ENCODE measurements around the gene NSD1. TPM values are rescaled to one million over a fixed set of nuclear protein-coding genes. Genes with fewer than 3 reads are reported as not detected.

Gene NSD1
- total RNA-seq, 1 experiment from 2014 or later: 48.9 TPM

GRCh38 chr5:177185993-177186392 is 52.4 kb downstream of the NSD1 start:
- ChIA-PET POLR2A (ENCODE audit: unreplicated experiment) (no interaction called here), CTCF (no interaction called here)

GRCh38 chr5:177186645-177187044 is 53.1 kb downstream of the NSD1 start:
- POLR2A ChIA-PET (ENCODE audit: unreplicated experiment): no interaction called here
- Histone ChIP-seq H2AFZ (ENCODE audit: low read length) (no peak overlapping the region), H3K36me3 (ENCODE audit: low read depth, low read length) (peaks cover 4% of the 10 kb centered on the region; the same call in 1 of the 2 replicates), H3K27ac (ENCODE audit: low read length) (no peak overlapping the region), H3F3A (ENCODE audit: low read length, unreplicated experiment) (no peaks in the 10 kb centered on the region), H3K4me2 (ENCODE audit: low read length) (no peak overlapping the region), H3K9me2 (replicated peaks; ENCODE audit: low read length) (no peaks in the 10 kb centered on the region), H4K20me1 (ENCODE audit: low read length) (no peaks in the 10 kb centered on the region; the same call in 1 of the 2 replicates), H3K79me2 (ENCODE audit: low read length) (peaks cover 79% of the 10 kb centered on the region), H3K4me3 (ENCODE audit: low read length) (no peak overlapping the region), H3K9ac (ENCODE audit: low read length) (no peak overlapping the region), H3K27me3 (ENCODE audit: low read length) (no peaks in the 10 kb centered on the region), H3K9me3 (ENCODE audit: low read length) (no peaks in the 10 kb centered on the region), H3K4me1 (ENCODE audit: insufficient read depth, low read length) (no peaks in the 10 kb centered on the region)
- TF ChIP-seq CTCF (conservative IDR thresholded peaks at IDR 0.05; ENCODE audit: low read depth, low read length) (no peak), EZH2 (IDR thresholded peaks at IDR 0.05; ENCODE audit: low read length, unreplicated experiment) (no peak), EZH2phosphoT487 (IDR thresholded peaks at IDR 0.05; ENCODE audit: borderline replicate concordance, low read length) (no peak)
- DNase-seq (no peak), ATAC-seq (no peak)
- intact Hi-C loops (cut with micrococcal nuclease): no loop called here
- BruUV-seq (replicated peaks): no TSS peak
- CTCF ChIA-PET: no interaction called here

More at GRCh38 chr5:177185993-177186392, 52.4 kb downstream of the NSD1 start:
- DNase-seq (no peak), ATAC-seq (no peak)
- no peaks in the 10 kb centered on the region for H3K4me1 ChIP-seq (ENCODE audit: insufficient read depth, low read length)
- no peaks in the 10 kb centered on the region for H3F3A ChIP-seq (ENCODE audit: low read length, unreplicated experiment)
- no peak overlapping the region for H3K9ac ChIP-seq (ENCODE audit: low read length)
- TF ChIP-seq EZH2phosphoT487 (IDR thresholded peaks at IDR 0.05; ENCODE audit: borderline replicate concordance, low read length): no peak
- TF ChIP-seq CTCF (conservative IDR thresholded peaks at IDR 0.05; ENCODE audit: low read depth, low read length): no peak
- TF ChIP-seq EZH2 (IDR thresholded peaks at IDR 0.05; ENCODE audit: low read length, unreplicated experiment): no peak
- peaks cover 4% of the 10 kb centered on the region; the same call in 1 of the 2 replicates for H3K36me3 ChIP-seq (ENCODE audit: low read depth, low read length)
- H2AFZ ChIP-seq (ENCODE audit: low read length): no peak overlapping the region
- no peak overlapping the region for H3K4me2 ChIP-seq (ENCODE audit: low read length)
- H3K9me3 ChIP-seq (ENCODE audit: low read length): no peaks in the 10 kb centered on the region
- intact Hi-C loops (cut with micrococcal nuclease): no loop called here
- H3K79me2 ChIP-seq (ENCODE audit: low read length): peaks cover 82% of the 10 kb centered on the region
- no TSS peak for BruUV-seq (replicated peaks)
- H3K27me3 ChIP-seq (ENCODE audit: low read length): no peaks in the 10 kb centered on the region
- no peak overlapping the region for H3K27ac ChIP-seq (ENCODE audit: low read length)
- H4K20me1 ChIP-seq (ENCODE audit: low read length): no peaks in the 10 kb centered on the region; the same call in 1 of the 2 replicates
- H3K4me3 ChIP-seq (ENCODE audit: low read length): no peak overlapping the region
- no peaks in the 10 kb centered on the region for H3K9me2 ChIP-seq (replicated peaks; ENCODE audit: low read length)

- Histone ChIP-seq H3K4me1 (ENCODE audit: insufficient read depth, low read length) (peaks cover 4% of the 10 kb centered on the region), H3K27me3 (ENCODE audit: low read length) (no peaks in the 10 kb centered on the region), H3K9ac (ENCODE audit: low read length) (no peak overlapping the region), H3K27ac (ENCODE audit: low read length) (no peak overlapping the region), H3K36me3 (ENCODE audit: low read depth, low read length) (peaks cover 8% of the 10 kb centered on the region; the same call in 1 of the 2 replicates), H3F3A (ENCODE audit: low read length, unreplicated experiment) (no peaks in the 10 kb centered on the region), H3K79me2 (ENCODE audit: low read length) (peaks cover 63% of the 10 kb centered on the region), H2AFZ (ENCODE audit: low read length) (no peak overlapping the region), H3K9me3 (ENCODE audit: low read length) (no peaks in the 10 kb centered on the region), H4K20me1 (ENCODE audit: low read length) (no peaks in the 10 kb centered on the region; the same call in 1 of the 2 replicates), H3K9me2 (replicated peaks; ENCODE audit: low read length) (no peaks in the 10 kb centered on the region), H3K4me2 (ENCODE audit: low read length) (no peak overlapping the region), H3K4me3 (ENCODE audit: low read length) (no peak overlapping the region)
- ATAC-seq: no peak
- no TSS peak for BruUV-seq (replicated peaks)
- no peak for DNase-seq
- intact Hi-C loops (cut with micrococcal nuclease): no loop called here
- TF ChIP-seq CTCF (conservative IDR thresholded peaks at IDR 0.05; ENCODE audit: low read depth, low read length): no peak
- no peak for TF ChIP-seq EZH2 (IDR thresholded peaks at IDR 0.05; ENCODE audit: low read length, unreplicated experiment)
- TF ChIP-seq EZH2phosphoT487 (IDR thresholded peaks at IDR 0.05; ENCODE audit: borderline replicate concordance, low read length): no peak
- ChIA-PET CTCF (no interaction called here), POLR2A (ENCODE audit: unreplicated experiment) (no interaction called here)
Measured at GRCh38 chr5:177188775-177189174, 55.2 kb downstream of the NSD1 start.
